Activated CD8-positive, alpha-beta memory T cell treated with anti-CD3 and anti-CD28 coated beads, Interleukin-2, amount 10 ng/mL, durations not matched to agents 7 days and 5 days (primary cell): Measurements from ENCODE around the gene MTNR1B. TPM values are rescaled to one million over a fixed set of nuclear protein-coding genes. Genes with fewer than 3 reads are reported as not detected.

Experiments
- ATAC-seq: fragments of 150-1000 bp; cut with Tn5 transposase; one replicate; pipeline ENCODE4 v1.10.0; 2021; ENCODE audit warnings: moderate library complexity
- CTCF ChIA-PET: fragments of 350-600 bp; sonication (Branson Sonifier 250); formaldehyde crosslinking; loops from one replicate; lab custom pipeline; 2021; ENCODE audit warnings: antibody characterized with exemption; lab: Charles Lee
- DNase-seq: peaks from one replicate; pipeline ENCODE4 v3.0.0-alpha.2; 2020
- H3K27ac Mint-ChIP-seq: one replicate; pipeline ENCODE4 v1.8.0; 2021; ENCODE audit warnings: mild to moderate bottlenecking, mixed read lengths
- H3K27me3 Mint-ChIP-seq: one replicate; pipeline ENCODE4 v1.8.0; 2021; ENCODE audit warnings: mixed read lengths
- H3K36me3 Mint-ChIP-seq: one replicate; pipeline ENCODE4 v1.8.0; 2021; ENCODE audit warnings: mild to moderate bottlenecking, mixed read lengths
- H3K4me1 Mint-ChIP-seq: one replicate; pipeline ENCODE4 v1.8.0; 2021; ENCODE audit warnings: mixed read lengths
- H3K4me3 Mint-ChIP-seq: one replicate; pipeline ENCODE4 v1.8.0; 2021; ENCODE audit warnings: mild to moderate bottlenecking, moderate library complexity, mixed read lengths
- H3K9me3 Mint-ChIP-seq: one replicate; pipeline ENCODE4 v1.8.0; 2022; ENCODE audit warnings: low read depth, mixed read lengths
- total RNA-seq, 2 experiments: library from RNA; stranded (reverse); gene quantifications; one replicate each; pipeline ENCODE4 v1.2.3, GENCODE V29; 2021

The MTNR1B gene
- total RNA-seq = not detected

DNA sequence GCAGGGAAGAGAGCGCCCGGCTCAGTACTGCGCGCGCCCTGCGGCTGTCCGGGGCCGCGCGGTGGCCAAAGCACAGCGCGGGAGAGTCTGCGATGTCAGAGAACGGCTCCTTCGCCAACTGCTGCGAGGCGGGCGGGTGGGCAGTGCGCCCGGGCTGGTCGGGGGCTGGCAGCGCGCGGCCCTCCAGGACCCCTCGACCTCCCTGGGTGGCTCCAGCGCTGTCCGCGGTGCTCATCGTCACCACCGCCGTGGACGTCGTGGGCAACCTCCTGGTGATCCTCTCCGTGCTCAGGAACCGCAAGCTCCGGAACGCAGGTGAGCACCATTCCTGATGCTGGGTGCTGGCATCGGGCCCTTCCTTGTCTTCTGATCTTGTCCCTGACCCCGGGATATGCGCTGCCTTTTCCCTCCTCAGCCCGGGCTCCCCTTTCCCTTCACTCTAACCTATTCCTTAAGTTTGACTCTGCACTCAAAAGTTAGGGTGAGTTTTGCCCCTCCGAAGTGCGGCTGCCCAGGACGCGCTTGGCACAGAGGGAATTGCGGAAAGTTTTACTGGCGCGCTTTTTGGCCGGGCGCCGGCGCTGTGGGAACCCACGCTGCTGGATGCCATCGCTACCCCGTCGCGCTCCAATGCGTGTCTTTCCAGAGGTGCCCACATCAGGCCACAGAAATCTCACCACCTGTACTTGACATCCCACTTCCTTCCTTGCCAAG, at the start of gene MTNR1B:
Gene MTNR1B (plus strand): TSS at position 18 of the 714 bp plus-strand sequence. CDS start 75 bp downstream, at position 93.
- no peak for DNase-seq
- Mint-ChIP-seq H3K4me3 (no peak within 1 kb of the TSS), H3K27me3 (peaks cover 13% of the 10 kb centered on the region), H3K9me3 (no peaks in the 10 kb centered on the region), H3K4me1 (no peaks in the 10 kb centered on the region), H3K27ac (no peak within 1 kb of the TSS), H3K36me3 (no peaks in the 10 kb centered on the region)
- no peak for ATAC-seq
- CTCF ChIA-PET = no interaction called here

DNA sequence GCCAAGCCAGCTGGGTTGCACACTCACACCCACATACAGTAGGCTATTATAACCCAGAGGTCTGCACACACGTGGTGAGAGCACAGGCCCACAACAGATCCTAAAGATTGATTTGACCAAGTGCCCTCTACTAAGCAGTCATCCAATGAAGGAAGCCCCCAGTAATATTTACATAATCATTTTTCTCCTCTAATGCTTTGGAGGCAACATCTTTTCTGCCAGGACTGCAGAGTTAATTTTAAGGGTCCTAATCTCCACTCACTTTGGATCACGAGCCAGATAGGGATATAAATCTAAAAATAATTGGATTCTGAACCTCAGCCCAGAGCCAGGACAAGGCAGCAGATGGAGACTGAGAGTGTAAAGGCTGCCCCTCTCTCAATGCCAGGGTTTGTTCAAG, 49.1 kb upstream of the MTNR1B start:
- H3K27me3 Mint-ChIP-seq = peaks cover 2% of the 10 kb centered on the region
- H3K9me3 Mint-ChIP-seq = peaks cover 8% of the 10 kb centered on the region
- no peak for DNase-seq
- H3K4me3 Mint-ChIP-seq = no peak overlapping the region
- H3K27ac Mint-ChIP-seq = no peak overlapping the region
- no peak for ATAC-seq
- H3K36me3 Mint-ChIP-seq = no peaks in the 10 kb centered on the region
- H3K4me1 Mint-ChIP-seq = no peaks in the 10 kb centered on the region
- CTCF ChIA-PET = no interaction called here

DNA sequence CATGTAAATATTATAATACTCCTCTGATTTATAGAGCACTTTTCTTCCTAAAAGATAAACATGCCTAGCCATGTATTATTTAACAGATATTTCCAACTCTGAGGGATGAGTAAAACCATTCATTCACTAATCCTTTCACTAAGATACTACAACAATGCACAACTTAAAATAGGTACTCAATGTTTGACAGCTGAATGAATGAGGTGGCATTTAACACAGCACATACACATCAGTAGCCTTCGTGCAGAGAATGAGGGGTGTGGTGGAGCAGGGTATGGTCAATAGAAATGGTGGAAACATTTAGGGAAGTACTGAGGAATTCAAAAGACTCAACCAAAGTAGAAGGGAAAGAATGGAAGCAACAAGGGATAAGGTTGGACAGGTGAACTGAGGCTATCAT, 46.7 kb upstream of the MTNR1B start:
- peaks cover 2% of the 10 kb centered on the region for H3K27me3 Mint-ChIP-seq
- no peaks in the 10 kb centered on the region for H3K36me3 Mint-ChIP-seq
- H3K27ac Mint-ChIP-seq = no peak overlapping the region
- H3K4me1 Mint-ChIP-seq = no peaks in the 10 kb centered on the region
- CTCF ChIA-PET = no interaction called here
- no peak for DNase-seq
- no peak overlapping the region for H3K4me3 Mint-ChIP-seq
- peaks cover 13% of the 10 kb centered on the region for H3K9me3 Mint-ChIP-seq
- no peak for ATAC-seq

DNA sequence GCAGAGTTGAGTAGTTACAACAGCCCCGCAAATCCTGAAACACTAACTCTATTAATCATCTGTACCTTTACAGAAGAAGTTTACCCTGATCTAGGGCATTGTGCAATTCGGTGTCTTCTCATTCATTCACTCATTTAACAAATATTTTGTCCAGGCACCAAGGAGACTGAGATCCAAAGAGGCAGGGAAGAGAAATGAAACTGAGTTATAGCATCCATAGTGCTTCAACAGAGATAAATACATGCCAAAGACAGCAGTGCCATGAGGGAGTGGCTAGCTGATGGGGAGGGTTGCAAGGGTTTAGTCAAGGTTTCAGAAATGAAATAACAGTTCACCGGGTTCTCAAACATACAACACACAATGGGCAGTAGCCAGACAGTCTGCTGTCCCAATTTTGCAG, 40.2 kb upstream of the MTNR1B start:
- no peaks in the 10 kb centered on the region for H3K4me1 Mint-ChIP-seq
- no peak overlapping the region for H3K27ac Mint-ChIP-seq
- no peak overlapping the region for H3K4me3 Mint-ChIP-seq
- H3K36me3 Mint-ChIP-seq = no peaks in the 10 kb centered on the region
- H3K9me3 Mint-ChIP-seq = peaks cover 11% of the 10 kb centered on the region
- CTCF ChIA-PET = no interaction called here
- DNase-seq (no peak), ATAC-seq (no peak)
- H3K27me3 Mint-ChIP-seq = no peaks in the 10 kb centered on the region

DNA sequence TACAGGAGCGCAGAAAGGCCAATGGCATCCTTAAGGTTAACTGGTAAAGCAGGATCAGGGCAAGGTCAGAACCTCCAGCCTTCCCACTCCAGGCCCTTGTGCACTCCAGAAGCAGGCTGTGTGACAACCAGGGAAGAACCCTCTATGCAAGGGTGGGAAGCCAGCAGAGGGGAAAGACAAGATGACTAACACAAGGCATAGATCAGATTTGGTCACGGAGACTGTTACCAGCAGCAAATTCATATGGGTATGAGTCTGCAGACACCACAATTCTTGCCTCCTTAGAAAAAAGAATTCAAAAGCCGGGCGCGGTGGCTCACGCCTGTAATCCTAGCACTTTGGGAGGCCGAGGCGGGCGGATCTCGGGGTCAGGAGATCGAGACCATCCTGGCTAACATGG, 39.8 kb upstream of the MTNR1B start:
- DNase-seq (no peak), ATAC-seq (no peak)
- peaks cover 7% of the 10 kb centered on the region for H3K9me3 Mint-ChIP-seq
- no peak overlapping the region for H3K4me3 Mint-ChIP-seq
- H3K27me3 Mint-ChIP-seq = no peaks in the 10 kb centered on the region
- CTCF ChIA-PET = no interaction called here
- H3K27ac Mint-ChIP-seq = no peak overlapping the region
- no peaks in the 10 kb centered on the region for H3K36me3 Mint-ChIP-seq
- no peaks in the 10 kb centered on the region for H3K4me1 Mint-ChIP-seq

DNA sequence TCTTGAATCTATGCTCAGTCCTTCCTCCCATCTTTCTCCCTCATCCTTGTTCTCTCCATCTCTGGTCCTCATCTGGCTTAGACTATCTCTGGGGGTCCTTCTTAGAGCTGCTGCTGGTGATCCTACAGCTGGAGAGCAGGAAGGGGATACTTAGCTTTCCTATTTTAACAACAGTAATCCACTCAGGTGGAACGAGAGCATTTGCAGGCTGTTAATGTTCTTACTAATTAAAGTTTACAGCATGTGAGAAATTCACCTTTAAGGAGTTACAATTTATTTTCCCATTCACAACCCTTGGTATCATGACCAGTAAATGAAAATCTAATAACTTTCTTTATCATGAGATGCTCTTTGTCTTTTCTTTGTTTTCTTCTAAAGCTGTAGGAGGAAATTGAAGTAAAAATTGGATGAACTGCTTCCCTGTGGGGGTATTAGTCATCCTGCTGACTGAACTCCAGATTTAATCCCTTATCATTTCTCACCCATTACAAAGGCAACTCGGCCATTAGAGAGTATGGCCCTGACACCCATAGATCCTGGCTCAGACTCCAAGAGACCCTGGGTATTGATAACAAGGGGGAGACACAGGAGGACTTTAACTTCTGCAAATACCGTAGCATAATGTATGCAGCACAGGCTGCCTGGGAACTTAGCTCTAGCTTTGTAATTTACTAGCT, 37.6 kb upstream of the MTNR1B start:
- ATAC-seq (no peak), DNase-seq (no peak)
- no peaks in the 10 kb centered on the region for H3K4me1 Mint-ChIP-seq
- no peak overlapping the region for H3K27ac Mint-ChIP-seq
- H3K9me3 Mint-ChIP-seq = peaks cover 1% of the 10 kb centered on the region
- no peaks in the 10 kb centered on the region for H3K27me3 Mint-ChIP-seq
- no peak overlapping the region for H3K4me3 Mint-ChIP-seq
- no peaks in the 10 kb centered on the region for H3K36me3 Mint-ChIP-seq
- CTCF ChIA-PET = no interaction called here

DNA sequence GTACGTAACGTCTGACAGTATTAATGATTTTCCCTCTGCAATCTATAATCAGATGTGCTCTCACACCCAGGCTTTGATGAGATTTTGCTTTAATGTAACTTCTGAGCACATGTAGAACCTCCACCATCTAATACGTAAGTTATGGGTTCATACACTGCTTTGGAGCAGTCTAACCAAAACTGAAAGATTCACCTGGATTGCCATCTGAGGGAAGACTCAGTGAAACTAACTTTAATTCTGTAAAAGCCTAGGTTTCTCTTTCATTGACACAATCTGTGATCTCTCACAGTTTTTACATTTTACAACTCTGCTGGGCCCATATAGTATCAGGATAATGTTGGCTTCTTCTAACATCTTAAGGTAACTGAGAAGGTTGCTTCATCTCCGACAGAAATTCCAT, 30.1 kb upstream of the MTNR1B start:
- Mint-ChIP-seq H3K27me3 (no peaks in the 10 kb centered on the region), H3K4me3 (no peak overlapping the region), H3K27ac (no peak overlapping the region), H3K9me3 (no peaks in the 10 kb centered on the region), H3K4me1 (no peaks in the 10 kb centered on the region), H3K36me3 (no peaks in the 10 kb centered on the region)
- ATAC-seq (no peak), DNase-seq (no peak)
- CTCF ChIA-PET = no interaction called here

DNA sequence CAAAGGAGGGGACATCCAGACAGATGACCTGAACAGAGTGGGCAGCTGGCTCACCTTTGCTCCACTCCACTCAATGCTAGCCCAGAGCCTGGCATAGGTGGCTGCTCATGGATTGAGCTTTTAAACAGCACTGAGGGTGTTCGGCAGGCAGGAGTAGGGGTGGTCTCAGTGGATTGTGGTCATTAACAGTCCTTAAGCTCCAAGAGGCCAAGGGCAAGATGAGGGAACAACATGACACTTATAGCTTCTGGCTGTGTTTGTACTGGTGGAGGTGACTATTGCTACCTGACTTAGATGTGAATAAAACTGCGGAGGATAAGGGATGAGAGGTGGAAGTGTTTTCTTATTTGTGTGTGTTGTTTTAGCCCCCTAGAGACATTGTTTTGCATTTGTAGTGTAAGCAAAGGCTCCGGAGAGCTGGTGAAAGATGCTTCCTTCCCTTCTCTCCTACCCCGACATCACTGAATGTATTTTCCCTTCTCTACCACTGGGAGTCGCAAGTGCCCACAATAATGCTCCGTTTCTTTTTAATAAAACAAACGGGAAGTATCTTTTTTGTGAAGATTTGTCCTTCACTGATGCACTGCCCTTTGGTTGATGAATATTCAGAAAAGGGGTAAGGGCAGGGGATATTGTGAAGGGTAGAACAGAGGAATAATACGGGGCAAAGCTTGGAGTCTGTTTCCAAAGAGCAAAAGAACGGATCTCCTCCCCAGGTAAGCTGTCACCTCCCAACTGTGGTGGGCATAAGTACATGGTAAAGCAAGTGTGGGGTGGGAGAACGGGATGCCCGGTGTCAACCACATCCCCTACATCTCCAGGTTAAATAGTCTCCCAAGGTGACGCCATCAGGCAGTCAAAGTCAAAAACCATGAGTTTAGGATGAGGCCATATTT, 27.5 kb upstream of the MTNR1B start:
- Mint-ChIP-seq H3K4me1 (no peaks in the 10 kb centered on the region), H3K27me3 (no peaks in the 10 kb centered on the region), H3K36me3 (no peaks in the 10 kb centered on the region), H3K4me3 (no peak overlapping the region), H3K9me3 (no peaks in the 10 kb centered on the region), H3K27ac (no peak overlapping the region)
- DNase-seq = no peak
- ATAC-seq = no peak
- CTCF ChIA-PET = interaction anchor here (0.6 to 2.2 kb wide), 4 partner anchors 33 to 671 kb away, joined by 3 to 15 read pairs (median 3); no protein-coding TSS in a partner anchor

DNA sequence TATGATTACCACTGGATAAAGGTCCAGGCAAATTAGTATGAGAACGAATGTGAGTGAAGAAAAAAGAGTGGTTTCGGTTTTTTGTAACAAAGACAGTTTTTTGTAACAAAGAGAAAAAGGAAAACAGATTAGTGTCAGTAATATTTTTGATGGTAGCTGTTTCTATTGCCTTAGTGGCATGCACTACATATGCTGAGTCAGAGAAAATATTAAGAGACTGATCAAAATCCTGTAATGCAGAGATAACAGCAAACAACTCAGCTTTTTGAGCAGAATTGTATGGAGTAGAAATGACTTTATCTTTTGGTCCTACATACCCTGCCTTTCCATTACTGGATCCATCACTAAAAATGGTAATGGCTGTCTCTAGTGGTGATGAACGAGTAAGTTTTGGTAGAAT, 22.7 kb upstream of the MTNR1B start:
- CTCF ChIA-PET = no interaction called here
- Mint-ChIP-seq H3K4me1 (no peaks in the 10 kb centered on the region), H3K27ac (no peak overlapping the region), H3K27me3 (no peaks in the 10 kb centered on the region), H3K9me3 (no peaks in the 10 kb centered on the region), H3K4me3 (no peak overlapping the region), H3K36me3 (no peaks in the 10 kb centered on the region)
- ATAC-seq = no peak
- DNase-seq = no peak

DNA sequence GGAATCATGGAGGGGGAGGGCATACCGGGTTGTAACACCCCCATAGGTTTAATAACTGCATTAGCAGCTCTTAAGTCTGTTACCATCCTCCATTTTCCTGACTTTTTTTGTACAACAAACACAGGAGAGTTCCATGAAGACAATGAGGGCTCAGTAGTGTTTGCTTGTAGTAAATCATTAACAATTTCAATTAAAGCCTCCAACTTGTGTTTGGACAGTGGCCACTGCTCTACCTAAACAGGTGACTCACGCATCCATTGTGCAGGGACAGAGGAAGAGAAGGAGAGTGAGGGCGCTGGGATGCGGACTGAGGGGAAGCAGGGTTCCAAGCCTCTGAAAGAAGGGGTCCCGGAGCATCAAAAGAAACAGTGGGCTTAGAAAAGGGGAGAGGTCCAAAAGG, 21.3 kb upstream of the MTNR1B start:
- no peak overlapping the region for H3K4me3 Mint-ChIP-seq
- ATAC-seq (no peak), DNase-seq (no peak)
- no peaks in the 10 kb centered on the region for H3K36me3 Mint-ChIP-seq
- no peaks in the 10 kb centered on the region for H3K9me3 Mint-ChIP-seq
- H3K27me3 Mint-ChIP-seq = no peaks in the 10 kb centered on the region
- H3K4me1 Mint-ChIP-seq = no peaks in the 10 kb centered on the region
- CTCF ChIA-PET = no interaction called here
- H3K27ac Mint-ChIP-seq = no peak overlapping the region

DNA sequence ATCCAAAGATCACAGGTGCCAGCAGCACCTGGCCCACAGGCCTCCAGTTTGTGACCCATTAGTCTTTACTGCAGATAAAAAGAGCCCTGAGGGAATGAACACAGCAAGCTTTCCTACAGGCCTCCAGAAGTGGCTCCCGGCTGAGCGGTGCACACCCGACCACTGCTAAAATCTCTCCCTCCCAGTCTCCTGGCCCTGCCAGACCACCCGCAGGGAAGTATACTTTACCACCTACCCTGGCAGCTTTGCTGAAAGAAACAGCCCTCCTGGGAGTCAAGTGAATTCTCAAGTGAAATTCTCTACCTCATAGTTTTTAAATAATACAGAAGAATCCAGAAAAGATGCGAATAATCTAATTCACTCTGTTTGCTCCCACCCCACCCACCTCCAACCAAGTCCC, 15.4 kb upstream of the MTNR1B start:
- Mint-ChIP-seq H3K36me3 (no peaks in the 10 kb centered on the region), H3K4me3 (no peak overlapping the region), H3K9me3 (no peaks in the 10 kb centered on the region), H3K27ac (no peak overlapping the region), H3K4me1 (no peaks in the 10 kb centered on the region), H3K27me3 (no peaks in the 10 kb centered on the region)
- no peak for ATAC-seq
- CTCF ChIA-PET = no interaction called here
- DNase-seq = no peak

DNA sequence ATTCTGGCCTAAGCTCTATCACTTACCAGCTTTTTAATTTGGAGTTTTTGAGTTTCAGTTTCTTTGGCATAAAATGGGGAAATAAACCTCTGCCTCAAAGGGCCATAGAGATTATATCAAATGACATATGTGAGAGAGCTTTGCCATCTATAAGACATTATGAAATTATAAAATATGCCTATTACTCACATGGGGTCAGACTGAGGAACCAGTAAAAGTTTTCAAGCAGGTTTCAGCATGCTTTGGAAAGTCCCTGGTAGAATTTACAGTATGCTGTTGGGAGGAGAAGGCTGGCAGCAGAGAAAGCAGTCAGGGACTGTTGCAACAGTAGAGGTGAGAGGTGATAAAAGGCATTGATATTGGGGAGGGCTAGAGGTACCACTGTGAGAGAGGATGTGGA, 13.6 kb upstream of the MTNR1B start:
- DNase-seq = no peak
- no peak for ATAC-seq
- CTCF ChIA-PET = no interaction called here

DNA sequence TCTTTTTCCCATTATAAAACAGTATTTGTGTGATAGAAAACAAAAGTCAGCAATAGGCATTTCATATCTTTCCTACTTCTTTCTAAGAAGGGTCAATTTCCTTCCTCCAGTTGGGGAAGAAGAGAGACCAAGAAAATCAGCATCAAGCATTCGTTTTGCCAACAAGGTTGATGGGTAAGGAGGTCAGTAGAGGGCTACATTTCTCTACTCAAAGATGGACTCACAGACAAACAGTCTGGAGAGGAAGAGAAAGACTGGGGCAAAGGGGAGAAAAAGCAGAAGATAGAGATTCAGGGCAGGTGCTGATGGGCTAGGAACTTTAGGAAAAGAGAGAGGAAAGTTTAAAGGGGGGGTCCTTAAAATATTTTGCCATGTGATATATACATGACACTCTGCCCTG, 8.6 kb upstream of the MTNR1B start:
- no peaks in the 10 kb centered on the region for H3K4me1 Mint-ChIP-seq
- H3K9me3 Mint-ChIP-seq = no peaks in the 10 kb centered on the region
- no peak overlapping the region for H3K27ac Mint-ChIP-seq
- ATAC-seq (no peak), DNase-seq (no peak)
- H3K36me3 Mint-ChIP-seq = no peaks in the 10 kb centered on the region
- H3K27me3 Mint-ChIP-seq = no peaks in the 10 kb centered on the region
- no peak overlapping the region for H3K4me3 Mint-ChIP-seq
- CTCF ChIA-PET = no interaction called here

More for the DNA sequence above, 13.6 kb upstream of the MTNR1B start:
- Mint-ChIP-seq H3K9me3 (no peaks in the 10 kb centered on the region), H3K27me3 (no peaks in the 10 kb centered on the region), H3K27ac (no peak overlapping the region), H3K36me3 (no peaks in the 10 kb centered on the region), H3K4me3 (no peak overlapping the region), H3K4me1 (no peaks in the 10 kb centered on the region)
